CD14-positive monocyte (primary cell): ENCODE data around the gene C8B. TPM values are rescaled to one million over a fixed set of nuclear protein-coding genes. Genes with fewer than 3 reads are reported as not detected.

Experiments
- DNase-seq, 3 donors: peaks; one replicate each; pipeline ENCODE4 v3.0.0-alpha.2; 2011 to 2022
- H2AFZ ChIP-seq: 2 replicates; pipeline ENCODE4 v1.6.0; 2012; ENCODE audit warnings: mild to moderate bottlenecking, low read depth, low read length, inconsistent platforms; ENCODE audit not compliant: insufficient read depth, poor library complexity, severe bottlenecking
- H3K27ac ChIP-seq, 2 donors: 1 replicate in 1 of 2; 2 replicates in 1 of 2; pipeline ENCODE4 v1.5.1; 2012 to 2013; ENCODE audit warnings: low read length in 2 of 2, control low read depth in 1 of 2, inconsistent platforms in 1 of 2, low read depth in 1 of 2, mild to moderate bottlenecking in 1 of 2
- H3K27me3 ChIP-seq, 2 donors: one replicate each; pipeline versions ENCODE4 v1.6.0 to v1.6.1; 2011 to 2013; ENCODE audit warnings: low read length in 2 of 2; ENCODE audit not compliant: control insufficient read depth in 2 of 2, insufficient read depth in 2 of 2
- H3K36me3 ChIP-seq, 2 donors: replicated peaks in 1 of 2; 1 replicate in 1 of 2; 2 replicates in 1 of 2; pipeline versions ENCODE4 v1.5.1 to v1.6.1; 2012 to 2013; ENCODE audit warnings: low read length in 2 of 2, control low read depth in 1 of 2, inconsistent platforms in 1 of 2, mild to moderate bottlenecking in 1 of 2; ENCODE audit not compliant: insufficient read depth in 2 of 2, control insufficient read depth in 1 of 2
- H3K4me1 ChIP-seq, 2 donors: 1 replicate in 1 of 2; 2 replicates in 1 of 2; pipeline versions ENCODE4 v1.5.1 to v1.6.1; 2012 to 2013; ENCODE audit warnings: low read length in 2 of 2, control low read depth in 1 of 2, inconsistent platforms in 1 of 2, mild to moderate bottlenecking in 1 of 2, moderate library complexity in 1 of 2; ENCODE audit not compliant: insufficient read depth in 2 of 2, control insufficient read depth in 1 of 2
- H3K4me2 ChIP-seq: replicated peaks from 2 replicates; pipeline ENCODE3; 2012; ENCODE audit warnings: low read length, moderate library complexity, mild to moderate bottlenecking; ENCODE audit not compliant: poor library complexity, severe bottlenecking; ENCODE audit errors: extremely low read depth
- H3K4me3 ChIP-seq, 3 experiments: fragments of 200-600 bp in 1 of 3; sonication (generic) in 1 of 3; replicated peaks in 1 of 3; 1 replicate in 2 of 3; 2 replicates in 1 of 3; pipeline ENCODE4 v1.5.1; 2011 to 2013; ENCODE audit warnings: low read length in 3 of 3, mild to moderate bottlenecking in 3 of 3, control low read depth in 2 of 3, low read depth in 2 of 3, inconsistent platforms in 1 of 3, moderate library complexity in 1 of 3
- H3K79me2 ChIP-seq: 2 replicates; pipeline ENCODE4 v1.6.0; 2012; ENCODE audit warnings: mild to moderate bottlenecking, control low read depth, inconsistent platforms, low read length, moderate library complexity; ENCODE audit not compliant: insufficient read depth
- H3K9ac ChIP-seq: 2 replicates; pipeline ENCODE4 v1.6.0; 2017; ENCODE audit warnings: low read length, mild to moderate bottlenecking; ENCODE audit not compliant: insufficient read depth, poor library complexity, severe bottlenecking
- H3K9me3 ChIP-seq, 2 donors: replicated peaks in 1 of 2; 1 replicate in 1 of 2; 2 replicates in 1 of 2; pipeline versions ENCODE4 v1.5.1 to v1.6.1; 2012 to 2013; ENCODE audit warnings: low read length in 2 of 2, control low read depth in 1 of 2; ENCODE audit not compliant: control insufficient read depth in 1 of 2, insufficient read depth in 1 of 2
- H4K20me1 ChIP-seq: 2 replicates; pipeline ENCODE4 v1.6.0; 2012; ENCODE audit warnings: mild to moderate bottlenecking, low read length, control low read depth, moderate library complexity; ENCODE audit not compliant: insufficient read depth
- H3K27ac Mint-ChIP-seq, 7 donors: one replicate each; pipeline ENCODE4 v1.8.0; 2020; ENCODE audit warnings: mild to moderate bottlenecking in 7 of 7, mixed read lengths in 7 of 7, moderate library complexity in 6 of 7, inconsistent platforms in 2 of 7
- H3K27me3 Mint-ChIP-seq, 3 donors: one replicate each; pipeline ENCODE4 v1.8.0; 2021 to 2022; ENCODE audit warnings: low read depth in 3 of 3, mild to moderate bottlenecking in 3 of 3, mixed read lengths in 3 of 3, moderate library complexity in 3 of 3, inconsistent platforms in 1 of 3
- H3K36me3 Mint-ChIP-seq, 2 donors: one replicate each; pipeline ENCODE4 v1.8.0; 2020; ENCODE audit warnings: mixed read lengths in 2 of 2, inconsistent platforms in 1 of 2, mild to moderate bottlenecking in 1 of 2
- H3K4me1 Mint-ChIP-seq: one replicate; pipeline ENCODE4 v1.8.0; 2020; ENCODE audit warnings: mild to moderate bottlenecking, mixed read lengths
- H3K4me3 Mint-ChIP-seq, 2 donors: one replicate each; pipeline ENCODE4 v1.8.0; 2020; ENCODE audit warnings: mild to moderate bottlenecking in 2 of 2, mixed read lengths in 2 of 2, moderate library complexity in 1 of 2
- H3K9me3 Mint-ChIP-seq, 7 donors: one replicate each; pipeline ENCODE4 v1.8.0; 2020 to 2022; ENCODE audit warnings: mixed read lengths in 7 of 7, mild to moderate bottlenecking in 6 of 7, moderate library complexity in 6 of 7, inconsistent platforms in 2 of 7
- CTCF ChIP-seq: fragments of 200-600 bp; IDR thresholded peaks from one replicate; pipeline ENCODE4 v1.8.0; 2022; ENCODE audit warnings: antibody characterized with exemption, mild to moderate bottlenecking
- WGBS: methylation state at CpG from one replicate; pipeline ENCODE4 v1.1.5; 2013; ENCODE audit warnings: missing lambda C conversion rate; ENCODE audit not compliant: insufficient coverage; 5-methylcytosine and 5-hydroxymethylcytosine counted together
- intact Hi-C, 2 donors: fragments of 100-400 bp; cut with micrococcal nuclease; formaldehyde crosslinking; loops; one replicate each; pipeline versions ENCODE4 v1.15.0 to v1.15.1; 2023
- polyA plus RNA-seq, 3 donors: library from polyadenylated mRNA; depleted of rRNA in 1 of 3; unstranded in 2 of 3; stranded (reverse) in 1 of 3; fragments of 300-500 nt in 2 of 3; fragments of >200 nt in 1 of 3; fragmentation: Illumina TruSeq in 2 of 3; gene quantifications; 1 replicate in 2 of 3; 2 replicates in 1 of 3; pipeline ENCODE4 v1.2.3, GENCODE V29; 2012 to 2021

The C8B gene
- polyA plus RNA-seq, 3 donors = not detected

GRCh38 chr1:56908619-56909221 is 57.1 kb downstream of the C8B start:
- H3K4me3 ChIP-seq = no peak overlapping the region
- Mint-ChIP-seq H3K36me3 (no peaks in the 10 kb centered on the region), H3K4me3 (no peak overlapping the region), H3K9me3 (peaks cover 0 to 8% (median 2%) of the 10 kb centered on the region in 7 donors), H3K27me3 (peaks cover 1 to 4% (median 3%) of the 10 kb centered on the region in 3 donors), H3K27ac (no peak overlapping the region), H3K4me1 (peaks cover 31% of the 10 kb centered on the region)
- H3K9me3 ChIP-seq = no peaks in the 10 kb centered on the region
- no peak overlapping the region for H3K4me2 ChIP-seq
- no peak for TF ChIP-seq CTCF
- intact Hi-C loops = no loop called here
- H3K79me2 ChIP-seq = no peaks in the 10 kb centered on the region
- H3K9ac ChIP-seq = no peak overlapping the region
- no peak overlapping the region for H2AFZ ChIP-seq
- WGBS = no CpG with 5 or more reads among the region's 1 CpG
- H4K20me1 ChIP-seq = no peaks in the 10 kb centered on the region
- H3K4me1 ChIP-seq = peaks cover 21% of the 10 kb centered on the region in 2 donors
- DNase-seq = no peak
- no peaks in the 10 kb centered on the region for H3K36me3 ChIP-seq
- no peaks in the 10 kb centered on the region for H3K27me3 ChIP-seq
- no peak overlapping the region for H3K27ac ChIP-seq

- Mint-ChIP-seq H3K27me3 (peaks cover 1 to 8% (median 4%) of the 10 kb centered on the region in 3 donors), H3K4me3 (no peak overlapping the region), H3K36me3 (no peaks in the 10 kb centered on the region), H3K9me3 (peaks cover 0 to 12% (median 3%) of the 10 kb centered on the region in 7 donors), H3K4me1 (peaks cover 30% of the 10 kb centered on the region), H3K27ac (no peak overlapping the region)
- DNase-seq = no peak
- TF ChIP-seq CTCF = no peak
- Histone ChIP-seq H3K79me2 (no peaks in the 10 kb centered on the region), H3K9me3 (no peaks in the 10 kb centered on the region), H4K20me1 (no peaks in the 10 kb centered on the region), H3K4me1 (peaks cover 19 to 20% of the 10 kb centered on the region in 2 donors), H2AFZ (no peak overlapping the region), H3K4me2 (no peak overlapping the region), H3K9ac (no peak overlapping the region), H3K27ac (no peak overlapping the region), H3K4me3 (no peak overlapping the region), H3K27me3 (no peaks in the 10 kb centered on the region), H3K36me3 (no peaks in the 10 kb centered on the region)
- WGBS = 100% methylated on average over 1 of the region's 3 CpGs
- intact Hi-C loops = no loop called here
Observed at GRCh38 chr1:56905667-56906066, 60.1 kb downstream of the C8B start.
